ENCODE results near the gene IMP4.
A peak's percentile ranks its signal among the peaks of the same experiment; 100 is the strongest.
"Not testable (repeated sequence)": the region's sequence is repeated elsewhere in the genome, so short reads cannot be mapped to it uniquely, and the experiment has no call there.

Gene IMP4

DNA sequence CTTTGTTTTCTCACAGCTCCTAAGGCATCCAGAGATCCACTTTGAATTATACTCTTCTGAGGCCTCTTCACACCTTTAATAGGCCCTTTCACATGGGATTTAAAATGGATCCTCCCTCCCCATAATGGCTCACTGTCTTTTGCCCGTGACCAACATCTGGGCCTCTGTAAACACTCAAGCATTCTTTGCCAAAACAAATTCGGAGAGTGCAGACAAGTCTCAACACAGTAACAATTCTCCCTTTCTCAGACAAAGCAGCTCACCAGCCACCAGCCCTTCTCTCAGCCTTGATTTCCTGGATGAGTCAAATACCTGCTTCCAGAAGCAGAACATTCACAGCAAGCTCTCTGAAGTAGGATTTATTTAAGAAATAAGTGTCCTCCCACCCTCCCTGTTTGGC is 14.0 kb upstream of the IMP4 start:
- Mint-ChIP-seq H3K4me1 (ENCODE audit: low read depth) (peaks cover 4% of the 10 kb centered on the region), H3K27me3 (peaks cover 28% of the 10 kb centered on the region), H3K27ac (no peak overlapping the region), H3K9me3 (ENCODE audit: low read depth) (no peaks in the 10 kb centered on the region), H3K36me3 (no peaks in the 10 kb centered on the region), H3K4me3 (no peak overlapping the region)

DNA sequence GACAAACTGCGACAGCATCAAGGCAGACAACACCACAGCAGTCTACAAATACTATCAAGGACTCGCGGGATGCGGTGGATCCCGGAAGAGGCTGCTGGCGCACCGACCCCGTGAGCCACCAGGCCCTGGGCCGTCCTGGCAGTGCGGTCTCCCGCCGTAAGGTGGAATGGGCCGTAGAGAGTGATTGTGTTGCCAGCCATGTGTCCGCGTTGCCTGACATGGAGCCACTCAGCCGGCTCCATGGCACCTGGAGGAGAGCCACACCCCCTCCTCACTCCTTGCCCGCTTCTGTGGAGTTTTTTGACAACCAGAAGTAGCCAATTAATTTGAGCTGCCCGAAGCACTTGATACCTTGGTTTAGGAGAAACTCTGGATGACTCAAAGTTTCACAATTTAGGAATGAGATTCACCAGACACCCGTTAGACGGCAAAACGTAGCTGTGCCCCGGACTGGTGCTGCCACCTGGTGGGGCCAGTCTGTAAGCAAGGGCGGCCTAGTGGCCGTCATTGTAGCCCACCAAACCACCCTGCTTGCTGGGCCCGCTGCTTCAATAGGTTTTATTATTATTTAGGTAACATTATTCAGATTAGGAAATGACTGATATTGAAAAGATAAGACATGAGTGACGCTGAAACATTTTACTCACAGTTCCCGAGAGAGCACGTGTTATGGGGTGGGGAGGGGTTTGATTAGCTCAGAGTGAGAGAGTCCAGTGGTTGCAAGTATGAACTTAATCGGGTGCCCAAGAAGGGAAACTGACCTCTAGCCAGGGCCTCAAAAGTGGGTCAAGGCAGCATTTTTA is 10.2 kb upstream of the IMP4 start:
- H3K27ac Mint-ChIP-seq = no peak overlapping the region
- peaks cover 13% of the 10 kb centered on the region for H3K27me3 Mint-ChIP-seq
- H3K4me3 Mint-ChIP-seq = peak overlapping the region; percentile 62
- no peaks in the 10 kb centered on the region for H3K9me3 Mint-ChIP-seq (ENCODE audit: low read depth)
- H3K36me3 Mint-ChIP-seq = no peaks in the 10 kb centered on the region
- peaks cover 4% of the 10 kb centered on the region for H3K4me1 Mint-ChIP-seq (ENCODE audit: low read depth)

DNA sequence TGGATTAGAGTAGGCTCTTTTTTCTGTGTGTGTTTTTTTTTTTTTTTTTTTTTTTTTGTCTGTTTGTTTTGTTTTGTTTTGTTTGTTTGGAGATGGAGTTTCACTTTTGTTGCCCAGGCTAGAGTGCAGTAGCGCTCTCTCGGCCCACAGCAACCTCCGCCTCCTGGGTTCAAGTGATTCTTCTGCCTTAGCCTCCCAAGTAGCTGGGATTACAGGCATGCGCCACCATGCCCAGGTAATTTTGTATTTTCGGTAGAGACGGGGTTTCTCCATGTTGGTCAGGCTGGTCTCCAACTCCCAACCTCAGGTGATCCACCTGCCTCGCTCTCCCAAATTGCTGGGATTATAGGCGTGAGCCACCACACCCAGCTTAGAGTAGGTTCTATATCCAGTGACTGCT is 9.4 kb upstream of the IMP4 start:
- H3K27ac Mint-ChIP-seq; H3K4me3 Mint-ChIP-seq; H3K36me3 Mint-ChIP-seq; H3K9me3 Mint-ChIP-seq (ENCODE audit: low read depth); H3K4me1 Mint-ChIP-seq (ENCODE audit: low read depth): not testable (repeated sequence)
- H3K27me3 Mint-ChIP-seq = peaks cover 13% of the 10 kb centered on the region

DNA sequence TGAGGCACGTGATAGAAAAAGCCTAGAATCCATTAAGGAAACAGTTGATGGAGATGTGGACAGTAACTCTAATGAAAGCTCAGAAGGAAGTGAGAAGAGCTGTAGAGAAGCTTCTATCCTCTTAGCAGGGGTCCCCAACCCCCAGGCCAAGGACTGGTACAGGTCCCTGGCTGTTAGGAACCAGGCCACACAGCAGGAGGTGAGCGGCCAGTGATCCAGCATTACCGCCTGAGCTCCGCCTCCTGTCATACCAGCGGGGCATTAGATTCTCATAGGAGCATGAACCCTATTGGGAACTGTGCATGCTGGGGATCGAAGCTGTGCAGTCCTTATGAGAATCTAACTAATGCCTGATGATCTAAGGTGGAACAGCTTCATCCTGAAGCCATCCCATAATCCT is 8.7 kb upstream of the IMP4 start:
- peaks cover 4% of the 10 kb centered on the region for H3K4me1 Mint-ChIP-seq (ENCODE audit: low read depth)
- H3K4me3 Mint-ChIP-seq = no peak overlapping the region
- H3K9me3 Mint-ChIP-seq (ENCODE audit: low read depth) = no peaks in the 10 kb centered on the region
- peaks cover 3% of the 10 kb centered on the region for H3K36me3 Mint-ChIP-seq
- H3K27me3 Mint-ChIP-seq = peaks cover 11% of the 10 kb centered on the region
- no peak overlapping the region for H3K27ac Mint-ChIP-seq

DNA sequence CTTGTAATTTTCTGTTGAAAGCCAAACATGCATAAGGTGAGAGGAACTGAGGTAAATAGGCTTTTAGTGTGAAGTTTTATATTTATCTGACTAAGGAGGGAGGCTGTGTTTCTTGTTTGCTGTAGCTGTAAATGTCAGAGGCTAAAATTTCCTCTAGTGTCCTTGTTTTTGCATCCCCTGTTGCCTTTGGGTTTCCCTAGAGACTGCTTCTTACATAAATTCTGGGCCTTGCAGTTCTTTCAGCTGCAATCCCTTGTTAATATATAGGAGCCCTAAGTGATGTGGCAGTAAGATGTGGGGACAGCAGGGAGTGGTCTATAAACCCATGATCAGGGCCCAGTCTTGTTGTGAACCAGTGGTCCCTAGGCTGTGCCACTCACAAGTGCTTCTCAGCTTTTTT is 7.5 kb upstream of the IMP4 start:
- Mint-ChIP-seq H3K36me3 (peaks cover 5% of the 10 kb centered on the region), H3K27me3 (peaks cover 10% of the 10 kb centered on the region), H3K4me3 (no peak overlapping the region), H3K4me1 (ENCODE audit: low read depth) (peaks cover 7% of the 10 kb centered on the region), H3K27ac (no peak overlapping the region), H3K9me3 (ENCODE audit: low read depth) (no peaks in the 10 kb centered on the region)

DNA sequence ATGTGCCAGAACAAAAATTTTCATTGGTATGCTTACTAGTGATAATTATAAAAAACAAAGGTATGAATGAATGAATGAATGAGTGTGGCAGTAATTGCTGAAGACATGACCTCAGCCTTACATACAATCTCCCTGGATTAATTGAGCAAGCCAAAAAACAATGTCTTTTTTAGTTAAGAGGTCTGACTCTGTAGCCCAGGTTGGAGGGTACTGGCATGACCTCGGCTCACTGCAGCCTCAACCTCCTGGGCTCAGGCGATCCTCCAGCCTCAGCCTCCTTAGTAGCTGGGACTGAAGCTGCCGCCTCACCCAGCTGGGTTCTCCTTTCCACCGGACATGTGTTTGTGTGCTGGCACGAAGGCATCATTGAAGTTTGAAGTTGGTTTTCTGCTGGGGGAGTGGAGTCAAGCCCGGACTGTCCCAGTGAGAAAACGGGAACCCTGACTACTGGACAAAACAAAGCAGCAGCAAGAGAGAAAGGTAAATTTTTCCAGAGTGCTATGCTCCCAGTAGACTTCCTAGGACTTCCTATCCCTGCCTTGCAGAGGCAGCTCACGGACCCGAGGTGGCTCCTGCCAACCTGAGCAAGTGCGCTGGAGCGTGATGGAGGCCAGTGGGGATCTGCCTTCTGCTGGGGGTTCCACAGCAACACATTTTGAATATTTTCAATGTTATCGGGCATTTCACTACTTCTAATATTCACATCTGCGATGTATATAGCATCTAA is 6.4 kb upstream of the IMP4 start:
- H3K4me3 Mint-ChIP-seq = no peak overlapping the region

DNA sequence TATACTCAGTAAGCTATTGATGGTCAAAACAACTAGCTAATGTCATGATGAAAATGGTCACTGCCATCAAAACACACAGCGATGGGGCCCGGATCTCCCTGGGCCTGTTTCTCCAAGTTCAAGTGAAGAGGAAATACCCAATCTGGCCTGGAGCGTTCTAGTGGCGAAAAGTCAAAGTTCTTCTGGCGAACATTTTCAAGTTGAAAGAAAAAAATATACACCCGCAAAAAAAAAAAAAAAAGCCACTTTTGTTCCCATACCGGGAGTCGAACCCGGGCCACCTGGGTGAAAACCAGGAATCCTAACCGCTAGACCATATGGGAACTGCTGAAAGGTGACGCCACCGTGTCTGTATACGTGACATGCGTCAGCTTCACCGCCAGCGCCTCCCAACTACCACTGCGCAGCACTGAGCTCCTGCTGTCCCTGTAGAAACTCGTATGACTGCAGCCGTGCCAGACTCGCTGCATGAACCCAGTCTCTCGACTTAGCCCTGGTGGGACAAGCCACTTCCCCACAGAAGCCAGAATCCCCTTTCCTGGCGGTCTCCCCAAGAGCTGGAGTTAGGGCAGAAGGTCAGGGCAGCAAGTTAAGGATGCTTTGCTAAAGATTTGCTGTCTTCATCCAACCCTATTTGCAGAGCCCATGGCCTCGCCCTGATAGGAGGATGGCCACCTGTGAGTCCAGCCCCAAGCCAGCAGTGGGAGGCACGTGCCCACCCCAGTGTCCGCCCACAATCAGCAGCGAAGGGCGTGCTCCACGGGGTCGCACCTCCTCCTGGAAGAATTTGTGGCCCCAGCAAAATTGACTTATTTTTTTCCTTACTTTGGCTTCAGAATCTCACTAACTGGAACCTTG is 5.6 kb upstream of the IMP4 start:
- H3K9me3 Mint-ChIP-seq (ENCODE audit: low read depth) = no peaks in the 10 kb centered on the region
- H3K27me3 Mint-ChIP-seq = no peaks in the 10 kb centered on the region
- H3K27ac Mint-ChIP-seq = peak overlapping the region; percentile 58
- H3K4me3 Mint-ChIP-seq = peak overlapping the region; percentile 30
- peaks cover 20% of the 10 kb centered on the region for H3K4me1 Mint-ChIP-seq (ENCODE audit: low read depth)
- H3K36me3 Mint-ChIP-seq = peaks cover 10% of the 10 kb centered on the region

More for the DNA sequence above, 6.4 kb upstream of the IMP4 start:
- H3K9me3 Mint-ChIP-seq (ENCODE audit: low read depth) = no peaks in the 10 kb centered on the region
- peaks cover 2% of the 10 kb centered on the region for H3K27me3 Mint-ChIP-seq
- H3K27ac Mint-ChIP-seq = no peak overlapping the region
- peaks cover 15% of the 10 kb centered on the region for H3K4me1 Mint-ChIP-seq (ENCODE audit: low read depth)
- H3K36me3 Mint-ChIP-seq = peaks cover 9% of the 10 kb centered on the region

DNA sequence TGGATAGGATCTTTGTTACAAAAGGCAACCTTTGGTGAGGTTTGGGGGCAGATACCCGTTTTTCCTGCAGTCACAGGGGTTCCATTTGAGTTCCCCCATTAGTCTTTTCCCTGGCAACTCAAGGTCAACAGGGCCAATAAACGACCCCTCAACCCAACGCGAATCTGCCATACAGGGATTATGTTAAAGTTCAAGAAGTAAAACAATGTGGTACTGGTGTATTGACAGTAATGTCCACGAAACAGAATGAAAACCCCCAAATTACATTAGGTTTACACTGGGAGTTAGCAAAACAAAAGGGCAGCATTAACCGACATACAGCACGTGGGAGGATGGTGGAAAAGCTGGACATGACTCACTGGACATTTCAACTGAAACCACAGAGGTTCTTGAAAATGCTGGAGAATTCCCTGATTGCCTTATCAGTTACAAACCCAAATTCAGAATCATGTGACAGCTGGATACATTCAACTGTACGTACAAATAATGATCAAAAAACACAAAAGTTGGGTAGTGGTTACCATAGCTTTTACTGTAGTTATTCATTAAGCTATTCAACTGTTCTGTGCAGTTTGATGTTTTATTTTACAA is 4.9 kb upstream of the IMP4 start:
- no peaks in the 10 kb centered on the region for H3K27me3 Mint-ChIP-seq
- H3K4me3 Mint-ChIP-seq = no peak overlapping the region
- H3K9me3 Mint-ChIP-seq (ENCODE audit: low read depth) = no peaks in the 10 kb centered on the region
- H3K36me3 Mint-ChIP-seq = peaks cover 10% of the 10 kb centered on the region
- peaks cover 18% of the 10 kb centered on the region for H3K4me1 Mint-ChIP-seq (ENCODE audit: low read depth)
- H3K27ac Mint-ChIP-seq = peak overlapping the region; percentile 50

DNA sequence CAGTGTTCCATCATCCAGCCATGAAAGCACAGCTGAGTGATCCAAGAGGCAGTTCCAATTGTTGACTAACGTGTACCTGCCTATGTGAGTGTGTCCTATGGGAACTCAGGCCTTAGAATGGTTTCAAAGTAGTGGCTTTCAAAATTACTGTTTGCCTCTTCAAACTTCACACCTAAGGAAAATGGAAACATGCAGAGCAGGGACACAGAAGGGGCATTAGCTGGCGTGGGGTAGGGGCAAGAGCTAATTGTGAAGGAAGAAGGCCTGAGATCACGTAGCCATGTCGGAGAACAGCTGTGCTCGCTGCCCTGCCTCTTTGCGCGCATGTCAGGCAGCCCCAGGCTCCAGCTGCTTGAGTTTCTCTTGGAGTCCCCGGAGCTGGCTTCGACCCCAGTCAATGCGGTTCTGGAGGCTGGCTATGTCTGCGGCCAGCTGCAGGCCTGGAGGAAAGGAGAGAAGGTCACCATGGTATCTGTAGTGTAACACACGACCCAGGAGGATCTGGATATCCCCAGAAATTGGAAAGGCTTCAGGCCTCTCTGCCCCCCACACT is 3.8 kb upstream of the IMP4 start:
- Mint-ChIP-seq H3K4me3 (no peak overlapping the region), H3K27me3 (no peaks in the 10 kb centered on the region), H3K27ac (no peak overlapping the region), H3K36me3 (peaks cover 10% of the 10 kb centered on the region), H3K9me3 (ENCODE audit: low read depth) (no peaks in the 10 kb centered on the region), H3K4me1 (ENCODE audit: low read depth) (peaks cover 21% of the 10 kb centered on the region)

DNA sequence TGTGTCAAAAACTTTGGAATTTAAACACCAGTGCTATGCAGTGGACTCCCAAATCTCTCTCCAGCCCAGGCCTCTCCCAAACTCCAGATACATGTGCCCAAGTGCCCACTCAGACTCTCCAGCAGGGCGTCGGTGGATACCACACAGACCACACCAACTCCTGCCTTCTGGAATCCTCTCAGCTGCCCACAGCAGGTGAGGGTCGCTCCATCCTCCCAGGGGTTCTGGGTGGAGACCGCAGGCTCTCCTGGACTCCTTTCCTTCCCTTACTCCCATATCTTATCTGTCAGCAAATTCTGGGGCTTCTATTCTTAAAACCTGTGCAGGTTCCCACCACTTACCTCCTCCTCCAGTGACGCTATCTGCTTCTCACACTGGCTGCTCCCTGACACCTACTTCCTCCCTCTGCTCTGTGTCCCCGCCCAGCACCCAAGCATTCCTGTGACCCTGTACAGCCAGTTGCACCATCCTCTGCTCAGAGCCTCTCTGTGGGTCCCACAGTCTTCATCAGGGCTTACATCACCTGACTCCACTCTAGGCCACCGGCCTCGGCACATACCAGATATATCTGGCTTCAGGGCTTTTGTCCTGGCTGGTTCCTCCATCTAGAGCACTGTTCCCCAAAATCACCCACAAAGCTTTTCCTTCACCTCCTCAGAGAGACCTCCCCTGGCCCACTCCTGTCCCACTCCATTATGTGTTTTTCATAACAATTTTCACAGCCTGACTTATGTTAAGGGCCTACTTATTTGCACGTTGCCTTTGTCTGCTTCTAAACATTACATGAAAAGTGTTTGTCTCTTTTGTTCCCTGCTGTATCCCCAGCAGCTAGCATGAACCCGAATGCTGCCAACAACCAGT is 2.6 kb upstream of the IMP4 start:
- Mint-ChIP-seq H3K4me3 (peak overlapping the region; percentile 46), H3K4me1 (ENCODE audit: low read depth) (peaks cover 24% of the 10 kb centered on the region), H3K27ac (peak overlapping the region; percentile 22), H3K27me3 (no peaks in the 10 kb centered on the region), H3K9me3 (ENCODE audit: low read depth) (no peaks in the 10 kb centered on the region), H3K36me3 (peaks cover 10% of the 10 kb centered on the region)

DNA sequence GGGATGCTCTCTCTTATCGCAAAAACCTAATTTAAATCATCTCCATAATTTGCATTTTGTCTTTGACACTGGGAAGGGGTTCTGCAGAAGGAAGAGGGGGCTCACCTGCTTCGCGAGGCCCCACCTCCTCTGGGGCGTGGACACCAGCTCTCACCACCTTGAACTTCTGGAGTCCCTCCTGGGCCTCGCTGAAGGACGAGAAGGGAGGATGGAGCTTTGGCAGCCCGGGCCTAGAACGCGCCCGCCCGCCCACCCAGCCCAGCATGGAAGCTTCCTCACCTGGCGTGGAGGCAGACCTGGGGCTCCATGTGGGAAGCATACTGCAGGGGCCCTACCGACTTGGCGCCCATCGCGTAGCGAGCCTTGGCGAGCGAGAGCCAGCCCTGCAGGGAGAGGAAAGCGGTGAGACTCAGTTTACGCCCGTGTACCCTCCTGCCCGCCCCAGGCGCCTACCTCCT is 1.1 kb upstream of the IMP4 start:
- H3K27me3 Mint-ChIP-seq = no peaks in the 10 kb centered on the region
- H3K27ac Mint-ChIP-seq = peak overlapping the region; percentile 99
- peaks cover 13% of the 10 kb centered on the region for H3K36me3 Mint-ChIP-seq
- H3K9me3 Mint-ChIP-seq (ENCODE audit: low read depth) = no peaks in the 10 kb centered on the region
- peaks cover 29% of the 10 kb centered on the region for H3K4me1 Mint-ChIP-seq (ENCODE audit: low read depth)
- peak overlapping the region; percentile 100 for H3K4me3 Mint-ChIP-seq

DNA sequence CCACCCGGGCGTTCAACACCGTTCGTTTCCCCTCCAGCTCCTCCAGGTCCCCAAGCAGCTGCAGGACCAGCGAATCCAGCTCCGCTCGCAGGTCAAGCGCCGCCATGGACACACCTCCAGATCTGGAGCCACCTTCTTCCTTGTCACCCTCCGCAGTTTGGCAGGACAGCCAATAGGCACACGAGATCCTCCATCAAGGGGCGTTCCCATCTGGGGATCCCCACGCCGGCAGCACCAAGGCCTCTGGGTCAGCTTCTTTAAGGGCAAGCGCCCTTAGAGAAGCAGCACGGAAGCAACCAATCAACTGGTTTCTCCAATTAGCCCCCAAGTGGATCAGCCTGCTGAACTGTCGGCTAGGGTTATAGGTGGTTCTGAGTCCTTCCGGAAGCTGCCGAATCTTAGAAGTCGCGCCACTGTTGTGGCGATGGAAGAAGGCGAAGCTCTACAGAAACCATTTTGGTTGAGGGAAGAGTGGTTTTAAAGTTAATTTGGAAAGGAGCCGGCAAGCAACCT is 621 bp upstream of the IMP4 start:
- H3K9me3 Mint-ChIP-seq (ENCODE audit: low read depth) = no peaks in the 10 kb centered on the region
- H3K4me1 Mint-ChIP-seq (ENCODE audit: low read depth) = peaks cover 32% of the 10 kb centered on the region
- H3K36me3 Mint-ChIP-seq = peaks cover 16% of the 10 kb centered on the region
- peak overlapping the region; percentile 100 for H3K4me3 Mint-ChIP-seq
- H3K27ac Mint-ChIP-seq = peak overlapping the region; percentile 99
- no peaks in the 10 kb centered on the region for H3K27me3 Mint-ChIP-seq

DNA sequence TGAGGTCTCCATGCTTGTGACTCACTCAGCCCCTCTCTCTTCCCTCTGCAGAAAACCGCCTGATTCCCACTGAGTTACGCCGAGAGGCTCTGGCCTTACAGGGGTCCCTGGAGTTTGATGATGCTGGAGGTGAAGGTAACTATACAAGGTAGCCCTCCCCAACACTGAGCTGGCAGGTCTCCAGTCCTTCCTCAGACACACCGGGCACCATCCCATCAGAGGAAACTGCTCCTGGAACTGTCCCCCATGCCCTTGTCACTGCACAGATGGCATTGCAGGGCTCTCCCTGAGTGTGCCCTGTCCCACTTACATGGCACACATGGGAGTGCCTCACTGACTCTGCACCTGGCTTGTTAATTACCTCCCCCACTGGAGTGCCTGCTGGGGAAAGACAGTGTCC is 1.9 kb downstream of the IMP4 start:
- H3K27me3 Mint-ChIP-seq = no peaks in the 10 kb centered on the region
- H3K27ac Mint-ChIP-seq = peak overlapping the region; percentile 41
- H3K9me3 Mint-ChIP-seq (ENCODE audit: low read depth) = no peaks in the 10 kb centered on the region
- peak overlapping the region; percentile 100 for H3K4me3 Mint-ChIP-seq
- H3K36me3 Mint-ChIP-seq = peaks cover 16% of the 10 kb centered on the region
- peaks cover 44% of the 10 kb centered on the region for H3K4me1 Mint-ChIP-seq (ENCODE audit: low read depth)
